Upper lobe of left lung (tissue), 6 donors: ENCODE measurements around the gene ZNF775. TPM values are rescaled to one million over a fixed set of nuclear protein-coding genes. Genes with fewer than 3 reads are reported as not detected.

ENCODE experiments used
- ATAC-seq, 2 donors: fragments of 200-7000 bp; cut with Tn5 transposase; one replicate each; pipeline ENCODE4 v1.9.1; 2022; ENCODE audit warnings: mild to moderate bottlenecking in 2 of 2, moderate library complexity in 2 of 2; ENCODE audit not compliant: low FRiP score in 2 of 2
- DNase-seq, 2 donors: peaks; one replicate each; pipeline ENCODE4 v3.0.0-alpha.2; 2019 to 2020
- H3K27ac ChIP-seq, 4 donors: fragments of 200-600 bp; sonication (generic); one replicate each; pipeline ENCODE4 v1.5.1; 2016 to 2019
- H3K27me3 ChIP-seq, 4 donors: fragments of 200-600 bp; sonication (generic); one replicate each; pipeline ENCODE4 v1.5.1; 2017 to 2019
- H3K36me3 ChIP-seq, 4 donors: fragments of 200-600 bp; sonication (generic); one replicate each; pipeline ENCODE4 v1.5.1; 2016 to 2019
- H3K4me1 ChIP-seq, 4 donors: fragments of 200-600 bp; sonication (generic); one replicate each; pipeline ENCODE4 v1.5.1; 2018 to 2019
- H3K4me3 ChIP-seq, 4 donors: fragments of 200-600 bp; sonication (generic); one replicate each; pipeline ENCODE4 v1.5.1; 2017 to 2019; ENCODE audit warnings: mild to moderate bottlenecking in 2 of 4, moderate library complexity in 1 of 4
- H3K9me3 ChIP-seq, 4 donors: fragments of 200-600 bp; sonication (generic); one replicate each; pipeline ENCODE4 v1.5.1; 2018 to 2019
- EP300 ChIP-seq, 4 donors: sonication (generic); formaldehyde crosslinking; IDR thresholded peaks; one replicate each; pipeline ENCODE4 v1.5.1; 2017; ENCODE audit warnings: antibody characterized with exemption in 4 of 4, control low read depth in 2 of 4
- POLR2A ChIP-seq, 4 donors: fragments of 450-650 bp; IDR thresholded peaks; one replicate each; pipeline ENCODE4 v1.5.1; 2016 to 2017; ENCODE audit warnings: antibody characterized with exemption in 4 of 4, mild to moderate bottlenecking in 2 of 4
- POLR2AphosphoS5 ChIP-seq, 2 donors: sonication (generic); formaldehyde crosslinking; IDR thresholded peaks; one replicate each; pipeline ENCODE4 v1.5.1; 2017; ENCODE audit warnings: antibody characterized with exemption in 2 of 2
- WGBS, 2 donors: methylation state at CpG; one replicate each; pipeline ENCODE4 v1.1.5; 2017 to 2018; 5-methylcytosine and 5-hydroxymethylcytosine counted together
- total RNA-seq, 6 donors: library from RNA; depleted of rRNA in 4 of 6; stranded (reverse); fragments of >200 nt in 4 of 6; gene quantifications; one replicate each; pipeline versions ENCODE4 v1.1.0 to v1.2.1, GENCODE V29; 2016 to 2021
- TF ChIP-seq, protein P1 (sequence below), 6 experiments: fragments of 450-650 bp in 4 of 6; fragments of 200-600 bp in 2 of 6; sonication (generic) in 2 of 6; IDR thresholded peaks; one replicate each; pipeline ENCODE4 v1.5.1; 2016 to 2019; ENCODE audit warnings: antibody characterized with exemption in 6 of 6
- donor health status: DM: no; HTN: no; CAD: no; lungs with moderate emphysema.
- donor health status: DM: no; HTN: yes; CAD: no; lungs with severe emphysema.

The ZNF775 gene
- total RNA-seq, 6 donors from 2014 or later: 3.0 to 6.5 (median 5.5) TPM

DNA sequence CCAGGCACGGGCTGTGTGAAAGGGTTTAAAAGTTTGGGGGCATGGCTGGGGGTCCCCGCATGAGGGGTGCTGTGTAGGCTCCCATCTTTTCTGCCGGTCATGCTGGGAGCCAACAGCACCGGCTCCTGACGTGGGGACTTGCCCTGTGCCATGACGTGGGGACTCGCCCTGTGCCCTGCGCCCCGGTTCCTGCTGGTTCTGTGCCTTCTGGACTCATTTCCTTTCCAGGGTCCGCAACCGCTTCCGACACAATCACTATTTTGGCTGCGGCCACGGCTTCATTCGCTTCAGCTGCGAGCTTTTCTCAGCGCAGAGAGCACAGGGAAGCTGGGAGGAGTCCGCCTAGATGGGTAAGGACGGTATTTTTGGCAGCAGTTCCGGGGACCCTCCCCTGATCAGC is 63.7 kb downstream of the ZNF775 start:
- H3K27me3 ChIP-seq: no peaks in the 10 kb centered on the region
- peaks cover 0 to 11% (median 8%) of the 10 kb centered on the region in 4 donors for H3K9me3 ChIP-seq
- H3K4me1 ChIP-seq: no peaks in the 10 kb centered on the region
- no peak overlapping the region for H3K27ac ChIP-seq
- no peak overlapping the region for H3K4me3 ChIP-seq
- TF ChIP-seq POLR2A (IDR thresholded peaks at IDR 0.05) (no peak), POLR2AphosphoS5 (IDR thresholded peaks at IDR 0.05) (no peak), EP300 (IDR thresholded peaks at IDR 0.05) (no peak)
- TF ChIP-seq, protein P1, sequence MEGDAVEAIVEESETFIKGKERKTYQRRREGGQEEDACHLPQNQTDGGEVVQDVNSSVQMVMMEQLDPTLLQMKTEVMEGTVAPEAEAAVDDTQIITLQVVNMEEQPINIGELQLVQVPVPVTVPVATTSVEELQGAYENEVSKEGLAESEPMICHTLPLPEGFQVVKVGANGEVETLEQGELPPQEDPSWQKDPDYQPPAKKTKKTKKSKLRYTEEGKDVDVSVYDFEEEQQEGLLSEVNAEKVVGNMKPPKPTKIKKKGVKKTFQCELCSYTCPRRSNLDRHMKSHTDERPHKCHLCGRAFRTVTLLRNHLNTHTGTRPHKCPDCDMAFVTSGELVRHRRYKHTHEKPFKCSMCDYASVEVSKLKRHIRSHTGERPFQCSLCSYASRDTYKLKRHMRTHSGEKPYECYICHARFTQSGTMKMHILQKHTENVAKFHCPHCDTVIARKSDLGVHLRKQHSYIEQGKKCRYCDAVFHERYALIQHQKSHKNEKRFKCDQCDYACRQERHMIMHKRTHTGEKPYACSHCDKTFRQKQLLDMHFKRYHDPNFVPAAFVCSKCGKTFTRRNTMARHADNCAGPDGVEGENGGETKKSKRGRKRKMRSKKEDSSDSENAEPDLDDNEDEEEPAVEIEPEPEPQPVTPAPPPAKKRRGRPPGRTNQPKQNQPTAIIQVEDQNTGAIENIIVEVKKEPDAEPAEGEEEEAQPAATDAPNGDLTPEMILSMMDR (IDR thresholded peaks at IDR 0.05): no peak
- DNase-seq (peak in 1 of 2 donors; percentile 59), ATAC-seq (no peak)
- 94 to 100% methylated on average over 15 to 20 of the region's 20 CpGs for WGBS, 2 donors
- H3K36me3 ChIP-seq: no peaks in the 10 kb centered on the region

DNA sequence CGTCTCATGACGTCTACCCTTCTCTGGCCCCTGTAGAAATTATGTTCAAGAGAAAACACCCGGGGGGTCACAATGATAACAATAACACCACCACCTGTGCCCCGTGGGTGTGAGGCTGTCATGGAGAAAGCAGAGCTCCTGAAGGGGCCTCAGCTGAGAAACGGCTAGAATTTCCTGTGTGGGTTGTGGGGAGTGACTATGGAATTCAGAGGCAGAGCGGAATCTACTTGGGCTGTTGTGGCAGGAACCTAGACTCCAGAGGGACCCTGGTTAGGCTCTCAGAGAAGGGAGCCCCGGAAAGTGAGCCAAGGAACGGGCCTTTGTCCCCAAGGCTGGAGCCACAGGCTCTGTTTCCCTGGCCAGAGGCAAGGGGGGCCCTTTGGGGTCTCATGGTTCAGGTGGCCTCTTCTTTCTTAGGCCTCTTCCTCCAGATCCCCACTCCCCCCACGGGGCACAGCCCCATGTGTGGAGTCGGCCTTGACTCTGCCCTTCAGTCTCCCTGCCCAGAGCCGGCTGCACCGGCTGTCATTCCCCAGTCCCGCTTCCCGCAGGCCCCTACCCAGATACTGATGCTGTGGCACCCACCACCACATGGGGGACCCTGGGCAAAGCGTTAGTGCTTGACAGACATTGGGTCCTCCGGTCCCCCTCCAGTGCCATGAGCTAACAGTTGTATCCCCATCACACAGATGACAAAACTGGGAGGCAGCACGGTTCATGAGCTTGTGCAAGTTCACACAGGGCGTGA is 64.8 kb downstream of the ZNF775 start:
- Histone ChIP-seq H3K4me3 (no peak overlapping the region), H3K9me3 (peaks cover 0 to 11% (median 8%) of the 10 kb centered on the region in 4 donors), H3K27ac (no peak overlapping the region), H3K36me3 (no peaks in the 10 kb centered on the region), H3K4me1 (peaks cover 4 to 9% (median 8%) of the 10 kb centered on the region in 4 donors), H3K27me3 (no peaks in the 10 kb centered on the region)
- DNase-seq: no peak
- TF ChIP-seq POLR2AphosphoS5 (IDR thresholded peaks at IDR 0.05): no peak
- no peak for TF ChIP-seq EP300 (IDR thresholded peaks at IDR 0.05)
- no peak for TF ChIP-seq POLR2A (IDR thresholded peaks at IDR 0.05)
- WGBS, 2 donors: 79 to 80% methylated on average over 14 to 16 of the region's 18 CpGs
- no peak for ATAC-seq

DNA sequence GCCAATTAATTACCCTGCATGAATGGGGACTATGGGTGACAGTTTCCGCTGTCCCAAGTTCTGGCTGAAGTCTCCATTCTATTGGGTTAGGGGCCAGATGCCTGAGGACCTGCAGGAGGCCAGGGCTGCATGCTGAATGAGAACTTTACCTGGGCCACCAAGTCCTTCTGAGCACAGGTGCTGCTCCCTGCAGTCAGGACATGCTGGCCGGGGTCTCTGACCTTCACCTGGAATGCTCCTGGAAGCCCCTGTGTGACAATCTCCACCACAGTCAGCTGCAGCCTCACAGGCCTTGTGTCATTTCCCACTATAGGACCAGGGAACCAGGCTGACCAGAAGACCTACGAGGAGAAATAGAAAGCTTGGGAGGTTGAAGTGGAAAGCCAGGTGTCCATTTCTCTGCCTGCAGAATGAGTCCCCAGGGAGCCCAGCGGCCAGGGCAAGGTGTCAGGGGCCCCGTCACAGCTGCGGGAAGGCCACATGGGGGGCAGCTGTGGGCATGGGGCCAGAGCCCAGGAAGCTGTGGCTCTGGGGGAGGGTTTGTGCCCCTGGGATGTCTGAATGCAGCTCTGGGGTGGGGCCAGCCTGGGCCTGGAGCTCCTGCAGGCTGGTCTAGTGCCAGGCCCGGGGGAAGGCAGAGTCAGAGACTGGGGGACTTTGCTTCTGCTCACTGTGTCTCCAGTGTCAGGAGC is 65.7 kb downstream of the ZNF775 start:
- Histone ChIP-seq H3K27ac (no peak overlapping the region), H3K36me3 (no peaks in the 10 kb centered on the region), H3K4me1 (peaks cover 12 to 16% (median 16%) of the 10 kb centered on the region in 4 donors), H3K9me3 (peaks cover 0 to 11% (median 8%) of the 10 kb centered on the region in 4 donors), H3K27me3 (no peaks in the 10 kb centered on the region), H3K4me3 (no peak overlapping the region)
- peak in 1 of 2 donors; percentile 43 for DNase-seq
- WGBS, 2 donors: 83 to 88% methylated on average over 6 of the region's 7 CpGs
- TF ChIP-seq, protein P1 (IDR thresholded peaks at IDR 0.05): no peak
- TF ChIP-seq EP300 (IDR thresholded peaks at IDR 0.05): no peak
- no peak for TF ChIP-seq POLR2AphosphoS5 (IDR thresholded peaks at IDR 0.05)
- TF ChIP-seq POLR2A (IDR thresholded peaks at IDR 0.05): no peak
- no peak for ATAC-seq

DNA sequence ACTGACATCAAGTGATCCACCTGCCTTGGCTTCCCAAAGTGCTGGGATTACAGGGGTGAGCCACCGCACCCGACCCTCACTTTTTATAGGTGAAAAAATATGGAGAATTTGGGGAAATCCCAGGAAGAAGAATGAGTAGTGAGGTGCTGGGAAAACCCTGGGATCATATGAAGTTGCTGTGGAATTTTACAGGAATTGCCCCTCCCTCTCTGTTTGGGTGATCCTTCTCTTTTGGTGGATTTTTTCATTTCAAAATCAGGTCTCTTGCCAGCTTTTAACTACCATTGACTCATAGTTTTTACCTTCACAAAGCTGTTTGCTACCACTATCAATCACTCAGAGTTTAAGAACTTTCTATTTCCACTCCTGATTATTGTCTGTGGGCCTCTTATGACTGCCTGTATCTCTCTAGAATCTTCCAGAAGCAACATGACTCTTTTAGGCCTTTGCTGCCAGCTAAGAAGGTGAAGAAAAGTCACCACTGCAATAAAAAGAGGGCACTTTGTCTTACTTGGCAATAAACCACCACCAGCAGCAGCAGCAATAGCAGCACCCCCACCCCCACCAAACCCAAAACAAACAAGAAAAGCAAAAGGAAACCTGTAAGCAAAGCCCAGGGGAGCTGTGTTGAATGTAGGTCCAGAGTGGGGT is 67.3 kb downstream of the ZNF775 start:
- Histone ChIP-seq H3K4me1 (peaks cover 17 to 30% (median 20%) of the 10 kb centered on the region in 4 donors), H3K27me3 (no peaks in the 10 kb centered on the region), H3K4me3 (no peak overlapping the region), H3K9me3 (peaks cover 0 to 11% (median 6%) of the 10 kb centered on the region in 4 donors), H3K27ac (no peak overlapping the region), H3K36me3 (no peaks in the 10 kb centered on the region)
- TF ChIP-seq, protein P1 (IDR thresholded peaks at IDR 0.05): no peak
- no peak for TF ChIP-seq EP300 (IDR thresholded peaks at IDR 0.05)
- TF ChIP-seq POLR2A (IDR thresholded peaks at IDR 0.05): no peak
- TF ChIP-seq POLR2AphosphoS5 (IDR thresholded peaks at IDR 0.05): no peak
- 89 to 93% methylated on average over 2 of the region's 2 CpGs for whole genome bisulfite sequencing, 2 donors
- ATAC-seq: no peak
- no peak for DNase-seq

Other genes starting within 250 kb of the ZNF775 start
- gene LRRC61, start 56.0 kb upstream of the ZNF775 start, total RNA-seq: 10 to 100 TPM; 15.4 to 31.4 (median 19.2) TPM
- gene ACTR3C, start 55.8 kb upstream of the ZNF775 start, total RNA-seq: 100 to 1,000 TPM in 1 of 6 donors, 10 to 100 TPM in 5; 12.1 to 123 (median 24.1) TPM
- gene RARRES2, start 37.7 kb upstream of the ZNF775 start, total RNA-seq: 100 to 1,000 TPM in 5 of 6 donors, 10 to 100 TPM in 1; 54.2 to 303 (median 160) TPM
- gene REPIN1, start 10.5 kb upstream of the ZNF775 start, total RNA-seq: 100 to 1,000 TPM in 4 of 6 donors, 10 to 100 TPM in 2; 65.2 to 125 (median 105) TPM
- gene GIMAP8, start 71.3 kb downstream of the ZNF775 start, total RNA-seq: 10 to 100 TPM; 15.6 to 39.6 (median 31.7) TPM
- 10 to 100 TPM; 32.5 to 45.0 (median 36.8) TPM for gene GIMAP7, start 135.5 kb downstream of the ZNF775 start, total RNA-seq
- 10 to 100 TPM; 34.0 to 78.9 (median 43.0) TPM for gene GIMAP4, start 188.1 kb downstream of the ZNF775 start, total RNA-seq